Upper lobe of right lung (tissue), 1 donor: ENCODE data around the gene GTPBP3. TPM values are rescaled to one million over a fixed set of nuclear protein-coding genes. Genes with fewer than 3 reads are reported as not detected.
A peak's percentile ranks its signal among the peaks of the same experiment; 100 is the strongest.

Source experiments
- ATAC-seq: fragments of 200-7000 bp; cut with Tn5 transposase; one replicate; pipeline ENCODE4 v1.9.1; 2020; ENCODE audit warnings: mild to moderate bottlenecking, moderate library complexity
- DNase-seq: peaks from one replicate; pipeline ENCODE4 v3.0.0-alpha.2; 2020
- H3K27ac ChIP-seq: fragments of 200-600 bp; one replicate; pipeline ENCODE4 v1.8.0; 2022
- H3K27me3 ChIP-seq: fragments of 200-600 bp; one replicate; pipeline ENCODE4 v1.8.0; 2022; ENCODE audit warnings: mild to moderate bottlenecking
- H3K36me3 ChIP-seq: fragments of 200-600 bp; one replicate; pipeline ENCODE4 v1.8.0; 2022
- H3K4me1 ChIP-seq: fragments of 200-600 bp; one replicate; pipeline ENCODE4 v1.8.0; 2022
- H3K4me3 ChIP-seq: fragments of 200-600 bp; one replicate; pipeline ENCODE4 v1.8.0; 2022; ENCODE audit warnings: mild to moderate bottlenecking
- H3K9me3 ChIP-seq: fragments of 200-600 bp; one replicate; pipeline ENCODE4 v1.8.0; 2022
- intact Hi-C: fragments of 100-400 bp; cut with DNase I; formaldehyde crosslinking; loops from one replicate; pipeline ENCODE4 v1.11.0; 2022
- total RNA-seq: library from RNA; stranded (reverse); fragmentation: NEBNext Ultra II Directional; extraction: Animal tissue kit (Norgen Biotek cat#: 25700); gene quantifications from one replicate; pipeline ENCODE4 v1.2.1, GENCODE V29; 2021
- TF ChIP-seq, protein P1 (sequence below): fragments of 200-600 bp; IDR thresholded peaks from one replicate; pipeline ENCODE4 v1.8.0; 2022; ENCODE audit warnings: antibody characterized with exemption
- donor health status: DM: no; HTN: yes; CAD: no; lungs with severe emphysema.

Gene GTPBP3
- total RNA-seq, 1 donor from 2014 or later: 17.7 TPM

DNA sequence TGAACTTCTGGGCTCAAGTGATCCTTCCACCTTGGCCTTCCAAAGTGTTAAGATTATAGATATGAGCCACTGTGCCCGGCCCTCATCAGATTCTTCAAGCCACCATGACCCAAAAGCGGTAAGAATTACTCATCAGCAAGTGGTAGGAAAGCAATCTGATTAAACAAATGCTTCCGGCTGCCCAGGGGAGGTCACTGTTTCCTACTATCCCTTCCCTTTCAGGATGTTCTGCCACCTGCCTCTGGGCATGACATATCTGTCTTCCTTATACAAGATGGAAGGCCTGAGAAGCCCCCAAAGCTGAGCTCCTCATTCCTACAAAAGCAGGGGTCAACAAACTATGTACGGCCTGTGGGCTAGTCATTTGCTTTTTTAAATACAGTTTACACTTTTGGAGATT lies 41.1 kb upstream of the GTPBP3 start:
- no peaks in the 10 kb centered on the region for H3K27me3 ChIP-seq
- TF ChIP-seq, protein P1, sequence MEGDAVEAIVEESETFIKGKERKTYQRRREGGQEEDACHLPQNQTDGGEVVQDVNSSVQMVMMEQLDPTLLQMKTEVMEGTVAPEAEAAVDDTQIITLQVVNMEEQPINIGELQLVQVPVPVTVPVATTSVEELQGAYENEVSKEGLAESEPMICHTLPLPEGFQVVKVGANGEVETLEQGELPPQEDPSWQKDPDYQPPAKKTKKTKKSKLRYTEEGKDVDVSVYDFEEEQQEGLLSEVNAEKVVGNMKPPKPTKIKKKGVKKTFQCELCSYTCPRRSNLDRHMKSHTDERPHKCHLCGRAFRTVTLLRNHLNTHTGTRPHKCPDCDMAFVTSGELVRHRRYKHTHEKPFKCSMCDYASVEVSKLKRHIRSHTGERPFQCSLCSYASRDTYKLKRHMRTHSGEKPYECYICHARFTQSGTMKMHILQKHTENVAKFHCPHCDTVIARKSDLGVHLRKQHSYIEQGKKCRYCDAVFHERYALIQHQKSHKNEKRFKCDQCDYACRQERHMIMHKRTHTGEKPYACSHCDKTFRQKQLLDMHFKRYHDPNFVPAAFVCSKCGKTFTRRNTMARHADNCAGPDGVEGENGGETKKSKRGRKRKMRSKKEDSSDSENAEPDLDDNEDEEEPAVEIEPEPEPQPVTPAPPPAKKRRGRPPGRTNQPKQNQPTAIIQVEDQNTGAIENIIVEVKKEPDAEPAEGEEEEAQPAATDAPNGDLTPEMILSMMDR: no peak
- intact Hi-C loops: no loop called here
- ATAC-seq: no peak
- no peak overlapping the region for H3K27ac ChIP-seq
- H3K9me3 ChIP-seq: no peaks in the 10 kb centered on the region
- no peaks in the 10 kb centered on the region for H3K36me3 ChIP-seq
- DNase-seq: no peak
- peaks cover 8% of the 10 kb centered on the region for H3K4me1 ChIP-seq
- H3K4me3 ChIP-seq: no peak overlapping the region

DNA sequence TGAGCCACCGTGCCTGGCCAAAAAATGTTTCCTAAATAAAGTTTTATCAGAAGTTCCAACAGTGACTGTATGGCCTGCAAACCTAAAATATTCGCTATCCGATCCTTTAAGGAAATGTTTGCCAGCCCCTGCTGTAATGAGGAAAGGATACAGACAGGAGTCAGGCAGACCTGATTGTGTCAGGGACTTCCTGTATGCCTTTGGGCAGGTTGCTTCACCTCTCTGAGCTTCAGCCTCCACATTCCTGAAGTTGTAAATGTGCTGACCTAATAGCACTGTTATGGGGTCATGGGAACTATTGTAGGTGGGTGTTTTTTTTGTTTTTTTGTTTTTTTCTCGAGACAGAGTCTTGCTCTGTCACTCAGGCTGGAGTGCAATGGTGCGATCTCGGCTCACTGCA lies 40.4 kb upstream of the GTPBP3 start:
- no peaks in the 10 kb centered on the region for H3K36me3 ChIP-seq
- no peak overlapping the region for H3K27ac ChIP-seq
- no peaks in the 10 kb centered on the region for H3K9me3 ChIP-seq
- ATAC-seq: no peak
- peaks cover 6% of the 10 kb centered on the region for H3K4me1 ChIP-seq
- no peak overlapping the region for H3K4me3 ChIP-seq
- intact Hi-C loops: no loop called here
- TF ChIP-seq, protein P1: no peak
- DNase-seq: no peak
- H3K27me3 ChIP-seq: no peaks in the 10 kb centered on the region

DNA sequence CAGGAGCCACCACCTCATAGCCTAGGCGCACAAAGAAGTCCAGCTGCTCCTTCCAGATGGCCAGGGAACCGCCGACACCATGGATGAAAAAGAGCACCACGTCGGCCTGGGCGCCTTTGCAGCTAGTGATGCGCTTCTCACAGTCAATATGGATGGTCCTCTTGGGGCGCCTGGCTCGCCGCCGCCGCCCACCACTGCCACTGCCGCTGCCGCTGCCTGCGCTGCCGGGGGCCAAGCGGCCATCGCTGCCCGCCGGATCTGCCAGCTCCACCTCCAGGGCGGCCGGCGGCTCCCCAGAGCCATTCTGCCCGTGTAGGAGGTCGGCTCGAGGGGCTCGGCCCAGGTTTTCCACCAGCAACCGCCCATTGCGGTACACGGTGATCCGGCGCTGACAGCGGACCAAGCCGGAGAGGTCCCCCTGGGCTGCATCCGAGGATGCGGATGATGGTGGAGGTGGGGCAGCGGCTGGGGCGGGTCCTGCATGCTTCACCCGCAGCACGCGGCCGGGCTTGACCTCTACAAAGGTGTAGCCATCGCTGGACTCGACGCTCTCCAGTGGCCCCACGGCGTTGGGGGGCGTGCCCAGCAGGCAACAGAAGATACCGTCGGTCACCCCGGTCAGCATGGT lies 36.2 kb upstream of the GTPBP3 start:
- Histone ChIP-seq H3K9me3 (no peaks in the 10 kb centered on the region), H3K27ac (no peak overlapping the region), H3K27me3 (no peaks in the 10 kb centered on the region), H3K36me3 (no peaks in the 10 kb centered on the region), H3K4me3 (no peak overlapping the region), H3K4me1 (peaks cover 27% of the 10 kb centered on the region)
- DNase-seq (no peak), ATAC-seq (no peak)
- TF ChIP-seq, protein P1: no peak
- intact Hi-C loops: no loop called here

DNA sequence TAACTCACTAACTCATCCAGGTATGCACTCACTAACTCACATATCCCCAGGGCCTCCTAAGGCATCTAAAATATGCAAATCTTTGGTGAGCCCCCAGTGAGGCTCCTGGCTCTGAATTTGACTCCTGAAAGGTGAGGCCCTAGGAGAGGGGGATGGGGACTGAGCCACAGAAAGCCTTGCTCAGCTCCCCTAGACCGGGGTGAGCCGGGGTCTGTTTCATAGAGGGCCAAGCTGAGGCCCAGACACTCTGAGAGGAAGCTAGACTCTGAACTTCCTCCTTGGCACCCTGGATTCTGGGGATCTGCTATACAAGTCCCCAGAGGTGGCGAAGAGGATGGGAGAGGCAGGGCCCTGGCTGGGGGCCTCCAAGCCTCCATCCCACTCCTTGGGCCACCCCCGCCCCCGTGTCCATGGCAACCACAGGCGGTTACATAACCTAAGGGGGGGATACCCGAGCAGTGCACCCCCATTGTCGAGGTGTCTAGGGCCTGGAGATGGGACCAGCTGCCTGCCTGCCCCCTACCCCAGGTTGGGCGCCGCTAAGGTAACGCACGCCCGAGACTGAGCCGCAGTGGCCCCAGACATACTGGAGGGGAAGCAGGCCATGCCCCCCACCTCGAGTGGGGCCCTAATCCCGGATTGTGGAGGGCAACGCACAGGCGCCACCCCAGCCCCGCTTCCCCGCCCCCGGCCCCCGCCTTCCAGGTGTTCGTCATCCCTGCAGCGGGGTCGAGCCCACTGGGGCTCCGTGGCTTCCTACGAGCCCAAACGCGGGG lies 34.8 kb upstream of the GTPBP3 start:
- intact Hi-C loops: no loop called here
- no peaks in the 10 kb centered on the region for H3K36me3 ChIP-seq
- H3K4me1 ChIP-seq: peaks cover 34% of the 10 kb centered on the region
- DNase-seq: peak; percentile 74
- H3K27me3 ChIP-seq: no peaks in the 10 kb centered on the region
- TF ChIP-seq, protein P1: no peak
- H3K9me3 ChIP-seq: no peaks in the 10 kb centered on the region
- peak overlapping the region; percentile 91 for H3K4me3 ChIP-seq
- peak overlapping the region; percentile 94 for H3K27ac ChIP-seq
- ATAC-seq: peak; percentile 1

DNA sequence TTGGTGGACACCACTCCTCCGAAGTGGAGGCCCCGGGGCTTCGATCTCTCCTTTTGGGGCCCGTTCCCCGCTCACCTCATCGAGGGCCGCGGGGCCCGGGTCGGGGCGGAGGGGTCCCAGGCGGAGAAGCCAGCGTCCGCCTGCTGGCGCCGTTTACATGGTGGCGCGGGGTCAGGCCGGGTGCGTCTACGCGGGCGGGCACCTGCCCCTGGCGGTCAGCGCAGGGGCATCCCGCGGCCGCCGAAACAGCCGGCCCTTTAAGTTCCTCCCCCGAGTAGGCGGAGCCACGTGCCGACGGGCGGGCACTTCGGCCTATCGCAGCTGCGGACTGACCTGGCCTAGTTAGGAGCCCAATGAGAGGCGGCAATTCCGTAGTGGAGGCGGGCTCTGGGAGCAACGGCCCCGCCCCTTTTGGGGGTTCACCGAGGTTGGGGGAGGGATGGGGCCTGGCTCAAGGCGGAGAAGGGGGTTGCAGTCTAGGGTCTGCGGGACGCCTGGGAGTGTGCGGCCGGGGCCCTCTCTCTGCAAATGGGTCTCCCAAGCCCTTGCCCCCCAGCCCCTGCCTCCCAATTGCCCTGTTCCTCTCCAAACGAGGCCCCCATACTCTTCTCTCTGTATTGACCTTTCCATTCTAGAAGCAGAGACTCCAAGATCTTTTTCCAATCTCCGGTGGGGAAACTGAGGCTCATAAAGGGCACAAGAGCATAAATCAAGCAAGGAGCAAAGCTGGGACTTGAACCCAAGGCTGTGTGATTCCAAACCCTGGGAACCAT lies 34.0 kb upstream of the GTPBP3 start, which contains the start of gene ABHD8:
TSS of gene ABHD8 (minus strand) at position 259 of the 773 bp plus-strand sequence. CDS start 1,809 bp downstream, outside the sequence.
- peak; percentile 98 for DNase-seq
- TF ChIP-seq, protein P1: peak; percentile 72
- intact Hi-C loops: no loop called here

More for the DNA sequence above, 34.0 kb upstream of the GTPBP3 start, which contains the start of gene ABHD8:
- Histone ChIP-seq H3K36me3 (no peaks in the 10 kb centered on the region), H3K27me3 (no peaks in the 10 kb centered on the region), H3K27ac (peak within 1 kb of the TSS; percentile 94), H3K4me1 (peaks cover 34% of the 10 kb centered on the region), H3K9me3 (no peaks in the 10 kb centered on the region), H3K4me3 (peak within 1 kb of the TSS; percentile 91)
- peak; percentile 87 for ATAC-seq
